ENCODE measurements around the gene MACROD2. TPM values are rescaled to one million over a fixed set of nuclear protein-coding genes. Genes with fewer than 3 reads are reported as not detected.

MACROD2 gene
- total RNA-seq, 4 donors from 2014 or later, result 2.1 to 28.1 (median 12.6) TPM

- H3K9me3 ChIP-seq, result no peaks in the 10 kb centered on the region
- H3K27me3 ChIP-seq, result no peaks in the 10 kb centered on the region
- H3K36me3 ChIP-seq, result no peaks in the 10 kb centered on the region
- DNase-seq, result no peak
- H3K4me1 ChIP-seq, result no peaks in the 10 kb centered on the region
- TF ChIP-seq POLR2A (IDR thresholded peaks at IDR 0.05) (no peak), CTCF (IDR thresholded peaks at IDR 0.05) (no peak)
- H3K27ac ChIP-seq, result no peak overlapping the region
- intact Hi-C loops (cut with DNase I; ENCODE audit: low total_unique reads), result no loop called here
- no peak overlapping the region for H3K4me3 ChIP-seq
Observed at GRCh38 chr20:15185322-15185721, 1190.0 kb downstream of the MACROD2 start.

DNA sequence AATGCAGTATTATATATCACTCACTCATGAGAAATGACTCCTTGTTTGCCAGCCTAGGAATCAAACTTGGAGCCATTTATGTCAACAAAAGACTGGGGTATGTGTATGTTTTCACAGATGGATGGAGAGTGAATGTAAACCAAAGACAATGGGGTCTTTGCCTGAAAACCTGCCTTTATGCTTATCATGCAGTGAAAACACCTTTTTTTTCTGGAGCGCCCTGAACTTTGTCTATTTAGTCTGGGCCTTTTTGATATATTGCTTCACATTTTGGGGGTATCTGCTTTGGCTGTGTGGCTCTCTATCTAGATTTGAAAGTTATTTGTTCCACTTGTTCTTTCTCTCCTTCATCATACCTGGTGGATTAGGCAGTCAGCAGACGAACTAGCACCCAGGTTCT is 1190.6 kb downstream of the MACROD2 start:
- H3K36me3 ChIP-seq, result no peaks in the 10 kb centered on the region
- intact Hi-C loops (cut with DNase I; ENCODE audit: low total_unique reads), result no loop called here
- TF ChIP-seq POLR2A (IDR thresholded peaks at IDR 0.05) (no peak), CTCF (IDR thresholded peaks at IDR 0.05) (no peak)
- no peak for DNase-seq
- H3K4me3 ChIP-seq, result no peak overlapping the region
- H3K9me3 ChIP-seq, result no peaks in the 10 kb centered on the region
- no peaks in the 10 kb centered on the region for H3K27me3 ChIP-seq
- no peak overlapping the region for H3K27ac ChIP-seq
- H3K4me1 ChIP-seq, result no peaks in the 10 kb centered on the region

- H3K36me3 ChIP-seq, result no peaks in the 10 kb centered on the region
- H3K4me1 ChIP-seq, result no peaks in the 10 kb centered on the region
- H3K9me3 ChIP-seq, result no peaks in the 10 kb centered on the region
- TF ChIP-seq CTCF (IDR thresholded peaks at IDR 0.05) (no peak), POLR2A (IDR thresholded peaks at IDR 0.05) (no peak)
- H3K4me3 ChIP-seq, result no peak overlapping the region
- H3K27ac ChIP-seq, result no peak overlapping the region
- no peaks in the 10 kb centered on the region for H3K27me3 ChIP-seq
- intact Hi-C loops (cut with DNase I; ENCODE audit: low total_unique reads), result no loop called here
- DNase-seq, result no peak
Observed at GRCh38 chr20:15187612-15188011, 1192.3 kb downstream of the MACROD2 start.

DNA sequence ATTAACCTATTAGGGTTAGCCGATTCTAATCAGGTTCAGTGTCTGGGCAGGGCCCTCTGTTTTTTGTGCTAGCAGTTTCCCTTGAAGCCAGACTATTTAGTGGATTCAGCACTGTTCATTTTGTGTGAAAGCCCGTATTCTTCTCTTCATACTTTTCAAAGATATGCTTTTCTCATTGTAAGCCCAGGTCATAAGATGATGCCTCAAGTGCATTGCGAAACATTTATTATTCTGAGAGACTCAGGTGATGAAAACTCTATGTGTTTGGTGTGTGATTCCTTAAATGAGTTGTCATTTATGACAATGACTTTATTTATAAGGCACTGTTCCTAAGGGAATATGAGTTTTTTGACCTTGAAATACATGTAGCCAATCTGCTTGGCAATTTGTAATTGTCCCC is 1193.1 kb downstream of the MACROD2 start:
- Histone ChIP-seq H3K4me3 (no peak overlapping the region), H3K4me1 (no peaks in the 10 kb centered on the region), H3K27me3 (no peaks in the 10 kb centered on the region), H3K36me3 (no peaks in the 10 kb centered on the region), H3K27ac (no peak overlapping the region), H3K9me3 (no peaks in the 10 kb centered on the region)
- intact Hi-C loops (cut with DNase I; ENCODE audit: low total_unique reads), result no loop called here
- no peak for DNase-seq
- TF ChIP-seq POLR2A (IDR thresholded peaks at IDR 0.05) (no peak), CTCF (IDR thresholded peaks at IDR 0.05) (no peak)

DNA sequence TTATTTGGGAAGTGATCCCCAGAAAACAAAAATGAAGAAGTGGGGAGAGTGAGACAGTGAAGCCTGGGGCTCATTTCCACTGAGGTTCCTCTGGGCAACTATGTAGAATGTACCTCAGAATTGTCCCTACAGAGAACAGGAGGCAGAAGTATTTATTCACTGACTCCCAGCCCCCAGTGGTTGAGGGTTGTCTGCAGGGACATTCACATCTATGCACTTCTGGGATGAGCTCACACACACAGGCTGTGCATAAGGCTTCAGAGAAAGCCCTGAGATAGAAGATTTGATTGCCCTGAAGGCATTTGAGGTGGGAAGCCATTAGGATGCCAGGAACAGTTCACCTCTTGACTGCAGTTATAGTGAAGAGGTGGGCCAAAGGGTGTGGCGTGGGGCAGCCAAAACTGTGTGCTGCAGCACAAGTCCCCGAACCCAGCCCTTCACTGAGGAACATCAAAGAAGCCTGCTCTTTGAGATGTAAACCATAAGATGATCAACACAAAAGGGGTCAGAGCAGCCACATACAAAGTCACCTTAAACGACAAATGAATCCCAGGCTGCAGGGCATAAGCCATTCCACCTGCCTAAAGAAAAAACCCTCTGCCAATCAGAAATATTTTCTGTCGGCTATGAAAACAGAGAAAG is 1195.9 kb downstream of the MACROD2 start:
- H3K27ac ChIP-seq, result no peak overlapping the region
- no peaks in the 10 kb centered on the region for H3K4me1 ChIP-seq
- H3K27me3 ChIP-seq, result no peaks in the 10 kb centered on the region
- no peaks in the 10 kb centered on the region for H3K36me3 ChIP-seq
- H3K9me3 ChIP-seq, result no peaks in the 10 kb centered on the region
- intact Hi-C loops (cut with DNase I; ENCODE audit: low total_unique reads), result no loop called here
- TF ChIP-seq CTCF (IDR thresholded peaks at IDR 0.05), result no peak
- no peak for TF ChIP-seq POLR2A (IDR thresholded peaks at IDR 0.05)
- DNase-seq, result no peak
- H3K4me3 ChIP-seq, result no peak overlapping the region

Data from uterus (tissue), 4 donors.